HG03196 (cell line): Measurements from ENCODE around the gene IHH.

Experiments used
- ATAC-seq: cut with Tn5 transposase; IDR thresholded peaks from one replicate; pipeline ENCODE4 v1.9.1; 2021; ENCODE audit not compliant: unreplicated experiment

The IHH gene

DNA sequence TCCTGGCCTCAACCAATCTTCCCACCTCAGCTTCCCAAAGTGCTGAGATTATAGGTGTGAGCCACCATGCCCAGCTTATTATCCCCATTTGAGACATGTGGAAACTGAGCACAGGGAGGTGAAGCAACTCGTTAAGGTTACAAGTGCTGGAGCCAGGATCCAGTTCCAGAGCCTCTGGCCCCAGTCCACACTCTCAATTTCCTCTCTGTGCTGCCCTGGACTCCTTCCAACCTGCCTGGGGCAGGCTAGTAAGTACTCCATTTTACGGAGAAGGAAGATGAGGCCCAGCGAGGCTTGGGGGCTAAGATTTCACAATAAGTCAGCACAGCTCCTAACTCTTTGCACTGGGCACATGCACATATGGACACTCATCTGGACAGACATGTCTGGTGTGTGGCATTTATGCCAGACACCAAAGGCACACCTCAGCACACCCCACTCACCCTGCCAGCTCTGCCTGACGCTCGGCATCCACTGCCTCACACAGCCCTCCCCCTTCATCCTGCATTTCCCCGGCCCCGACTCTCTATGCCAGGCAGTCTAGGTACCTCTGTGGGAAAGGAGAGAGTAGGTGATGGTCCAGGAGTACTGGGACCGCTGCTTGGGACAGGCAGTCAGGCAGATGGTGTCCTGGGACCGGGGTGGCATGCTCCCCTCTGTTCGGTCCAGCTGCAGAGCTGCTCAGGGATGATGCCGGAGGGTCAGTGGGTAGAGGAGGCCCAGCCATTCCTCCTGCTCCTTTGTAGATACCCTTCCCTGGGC, 39.9 kb downstream of the IHH start:
- no peak for ATAC-seq

DNA sequence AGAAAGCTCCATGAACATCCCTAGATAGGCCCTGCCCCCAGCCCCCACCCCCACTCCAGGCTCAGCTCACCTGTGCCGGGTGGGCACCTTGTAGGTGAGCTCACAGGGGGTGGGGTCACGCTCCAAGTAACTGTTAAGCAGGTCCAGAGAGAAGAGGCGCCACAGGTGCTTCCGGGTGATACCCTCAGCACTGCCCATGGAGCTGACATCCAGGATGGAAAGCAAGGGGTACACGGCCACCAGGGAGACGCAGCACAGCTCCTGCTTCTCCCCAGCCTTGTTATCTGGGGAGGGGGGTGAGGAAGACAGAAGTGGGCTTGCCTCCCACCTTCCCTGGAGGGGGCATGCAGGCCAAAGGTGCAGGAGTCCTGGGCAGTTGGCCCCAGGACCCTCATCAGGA, 41.3 kb downstream of the IHH start:
- no peak for ATAC-seq

DNA sequence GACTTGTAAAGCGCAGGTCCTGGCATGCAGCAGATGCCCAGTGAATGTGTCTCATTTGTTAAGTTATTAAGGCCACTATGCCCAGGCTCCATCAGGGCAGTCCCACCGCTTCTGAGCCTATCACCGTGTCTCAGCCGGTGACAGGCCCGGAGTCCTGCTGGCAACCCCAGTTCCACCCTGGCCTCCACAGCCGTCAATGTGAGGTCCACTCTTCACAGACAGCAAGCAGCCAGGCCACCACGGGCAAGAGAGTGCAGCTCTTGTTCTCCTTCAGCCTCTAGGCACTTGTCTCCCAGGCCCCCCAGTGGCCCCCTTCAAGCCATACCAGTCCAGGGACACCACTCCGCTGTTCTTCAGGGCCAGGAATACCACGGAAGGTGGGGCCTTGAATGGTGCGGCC, 42.0 kb downstream of the IHH start:
- no peak for ATAC-seq

DNA sequence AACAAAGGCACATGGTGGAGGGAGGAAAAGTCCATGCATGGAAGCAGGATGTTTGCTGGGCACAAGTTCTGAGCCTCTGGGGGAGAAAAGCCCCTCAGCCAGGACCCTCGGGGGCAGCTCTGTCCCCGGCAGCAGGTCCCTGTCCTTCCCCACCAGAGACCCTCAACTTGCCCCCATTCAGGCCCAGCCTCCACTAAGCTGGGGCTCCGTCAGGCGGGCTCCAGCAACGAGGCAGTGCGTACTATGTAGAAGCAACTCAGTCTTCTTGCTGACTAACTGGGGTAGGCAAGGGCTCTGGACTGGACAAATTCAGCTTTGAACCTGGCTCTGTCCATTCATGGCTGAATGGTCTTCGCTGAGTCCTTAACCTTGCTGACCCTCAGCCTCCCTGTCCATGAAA, 42.4 kb downstream of the IHH start:
- ATAC-seq = no peak

DNA sequence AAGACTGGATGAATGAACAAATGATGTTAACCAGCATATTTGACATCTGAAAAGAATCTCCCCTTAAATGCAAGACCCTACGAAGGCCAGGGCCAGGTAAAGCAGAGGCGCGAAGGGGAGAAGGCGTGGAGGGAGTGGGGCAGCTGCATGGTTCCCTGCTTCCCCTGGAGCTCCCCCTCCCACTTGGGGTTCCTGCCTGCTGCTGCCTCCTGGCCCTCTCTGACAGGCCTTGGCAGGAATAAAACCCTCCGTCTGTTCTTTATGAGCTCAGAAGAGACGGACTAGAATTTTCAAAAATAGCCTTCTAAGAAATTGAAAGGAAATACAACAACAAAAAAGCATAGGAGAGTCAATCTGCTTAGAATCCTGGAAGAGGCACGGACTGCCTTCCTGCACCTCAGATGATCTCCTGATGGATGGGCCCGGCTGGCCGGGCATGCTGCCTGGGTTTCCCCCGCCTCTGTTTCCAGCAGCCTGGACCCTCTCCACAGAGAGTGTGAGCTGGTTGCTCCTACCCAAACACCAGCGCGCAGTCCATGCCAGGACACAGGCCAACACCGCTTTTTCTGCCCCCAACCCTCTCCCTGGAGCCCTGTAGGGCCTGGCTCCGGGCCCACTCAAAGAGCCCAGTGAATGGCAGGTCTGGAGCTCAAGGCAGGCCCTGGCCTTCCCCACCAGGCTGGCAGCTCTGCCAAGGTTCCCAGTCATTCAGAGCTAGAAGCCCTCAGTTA, 43.4 kb downstream of the IHH start:
- ATAC-seq = no peak

DNA sequence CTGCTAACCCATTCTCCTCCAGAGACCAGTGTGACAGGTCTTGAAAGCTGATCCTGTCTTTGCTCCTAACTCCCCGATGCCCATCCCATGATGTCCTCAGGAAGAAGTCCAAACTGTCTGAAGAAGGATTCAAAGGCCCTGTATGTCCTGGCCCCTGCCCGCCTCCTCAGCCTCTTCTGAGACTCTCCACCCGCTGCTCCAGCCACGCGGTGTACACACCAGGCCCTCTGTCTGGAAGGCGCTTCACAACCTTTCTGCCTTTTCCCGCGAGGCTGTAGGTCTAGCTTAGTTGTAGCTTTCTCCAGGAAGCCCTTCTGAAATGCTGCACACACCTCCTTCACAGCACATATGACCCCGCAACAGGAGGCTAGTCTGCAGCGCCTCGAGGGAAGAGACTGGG, 44.0 kb downstream of the IHH start:
- no peak for ATAC-seq

DNA sequence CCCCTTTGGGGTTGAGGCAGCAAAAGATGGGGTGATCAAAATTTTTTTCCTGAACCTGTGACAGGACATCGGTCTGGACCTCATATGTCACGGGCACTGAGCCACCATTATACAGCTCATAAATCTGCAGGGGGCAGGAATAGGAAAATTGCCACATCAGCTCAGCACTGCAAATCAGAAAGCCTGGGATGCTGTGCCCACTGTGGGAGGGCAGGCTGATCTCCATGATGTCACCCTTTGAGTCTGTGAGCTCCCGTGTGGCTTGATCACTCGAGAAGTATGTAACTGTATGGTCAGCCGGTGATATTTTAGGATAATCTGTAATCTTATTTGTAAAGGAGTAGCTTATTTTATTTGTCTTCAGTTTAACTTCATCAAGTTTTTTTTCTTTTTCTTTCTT, 49.8 kb downstream of the IHH start:
- ATAC-seq = no peak

DNA sequence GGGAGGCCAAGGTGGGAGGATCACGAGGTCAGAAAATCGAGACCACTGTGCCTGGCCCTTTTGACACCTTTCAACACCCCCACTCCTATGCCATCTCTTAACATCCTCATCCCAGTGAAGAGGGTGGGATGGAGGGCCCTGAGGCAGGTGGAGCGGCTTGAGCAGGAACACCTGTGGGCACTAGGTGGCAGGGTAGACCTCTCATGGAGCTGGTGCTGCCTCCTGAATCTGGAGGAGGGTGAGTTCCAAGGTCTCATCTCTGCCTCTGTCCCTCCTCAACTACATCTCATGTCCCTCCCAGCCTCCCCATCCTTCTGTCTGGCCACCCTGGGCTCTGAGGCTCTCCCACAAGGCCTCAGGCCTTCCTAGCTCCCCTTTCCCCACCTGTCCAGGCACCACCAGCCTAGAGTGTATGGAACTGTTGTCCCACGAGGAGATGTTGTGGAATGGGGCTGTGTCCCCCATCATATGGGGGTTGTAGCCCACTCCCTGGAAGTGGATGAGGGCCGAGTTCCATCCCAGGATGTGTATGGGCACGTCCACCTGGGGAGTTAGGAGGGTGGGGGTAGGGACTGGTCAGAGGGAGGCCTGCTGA, 50.5 kb downstream of the IHH start:
- no peak for ATAC-seq

DNA sequence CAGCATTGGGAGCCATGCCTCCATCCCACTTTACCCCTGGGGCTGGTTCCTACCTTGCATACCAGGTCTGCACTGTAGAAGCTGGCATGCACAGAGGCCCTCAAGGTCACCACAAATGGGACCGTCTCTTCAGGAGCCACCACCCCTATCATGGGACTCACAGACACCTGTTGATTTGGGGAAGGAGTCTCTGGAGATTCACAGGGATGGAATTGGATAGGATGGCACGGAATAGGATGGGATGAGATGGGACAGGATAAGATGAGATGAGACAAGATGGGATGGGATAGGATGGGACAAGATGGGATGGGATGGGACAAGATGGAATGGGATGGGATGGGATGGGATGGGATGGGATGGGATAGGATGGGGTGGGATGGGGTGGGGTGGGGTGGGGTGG, 51.4 kb downstream of the IHH start:
- ATAC-seq = no peak
